ENCODE measurements around the gene NOXO1.
"Not testable (repeated sequence)": the region's sequence is repeated elsewhere in the genome, so short reads cannot be mapped to it uniquely, and the experiment has no call there.

Gene NOXO1

GRCh38 chr16:1944612-1945199, 36.6 kb downstream of the NOXO1 start:
- no peak overlapping the region for H3K4me3 ChIP-seq (ENCODE audit: insufficient read length, low read depth)
- peaks cover 13% of the 10 kb centered on the region for H3K36me3 ChIP-seq (ENCODE audit: insufficient read depth, insufficient read length, low read length)
- TF ChIP-seq YY1 (IDR thresholded peaks at IDR 0.05; ENCODE audit: insufficient read depth, insufficient read length) (no peak), SUZ12 (IDR thresholded peaks at IDR 0.05; ENCODE audit: extremely low read depth, insufficient read depth, insufficient read length) (no peak), ZNF274 (IDR thresholded peaks at IDR 0.05; ENCODE audit: low read depth, low read length) (no peak)
- no peak for DNase-seq (ENCODE audit: low read depth, low spot score)
- H3K9ac ChIP-seq (ENCODE audit: insufficient read length, low read depth) = no peak overlapping the region
- peaks cover 28% of the 10 kb centered on the region for H3K4me1 ChIP-seq (ENCODE audit: insufficient read depth, insufficient read length)
- H3K9me3 ChIP-seq (ENCODE audit: insufficient read depth, low read length) = no peaks in the 10 kb centered on the region
- H3K27me3 ChIP-seq (ENCODE audit: insufficient read depth, insufficient read length) = no peaks in the 10 kb centered on the region

DNA sequence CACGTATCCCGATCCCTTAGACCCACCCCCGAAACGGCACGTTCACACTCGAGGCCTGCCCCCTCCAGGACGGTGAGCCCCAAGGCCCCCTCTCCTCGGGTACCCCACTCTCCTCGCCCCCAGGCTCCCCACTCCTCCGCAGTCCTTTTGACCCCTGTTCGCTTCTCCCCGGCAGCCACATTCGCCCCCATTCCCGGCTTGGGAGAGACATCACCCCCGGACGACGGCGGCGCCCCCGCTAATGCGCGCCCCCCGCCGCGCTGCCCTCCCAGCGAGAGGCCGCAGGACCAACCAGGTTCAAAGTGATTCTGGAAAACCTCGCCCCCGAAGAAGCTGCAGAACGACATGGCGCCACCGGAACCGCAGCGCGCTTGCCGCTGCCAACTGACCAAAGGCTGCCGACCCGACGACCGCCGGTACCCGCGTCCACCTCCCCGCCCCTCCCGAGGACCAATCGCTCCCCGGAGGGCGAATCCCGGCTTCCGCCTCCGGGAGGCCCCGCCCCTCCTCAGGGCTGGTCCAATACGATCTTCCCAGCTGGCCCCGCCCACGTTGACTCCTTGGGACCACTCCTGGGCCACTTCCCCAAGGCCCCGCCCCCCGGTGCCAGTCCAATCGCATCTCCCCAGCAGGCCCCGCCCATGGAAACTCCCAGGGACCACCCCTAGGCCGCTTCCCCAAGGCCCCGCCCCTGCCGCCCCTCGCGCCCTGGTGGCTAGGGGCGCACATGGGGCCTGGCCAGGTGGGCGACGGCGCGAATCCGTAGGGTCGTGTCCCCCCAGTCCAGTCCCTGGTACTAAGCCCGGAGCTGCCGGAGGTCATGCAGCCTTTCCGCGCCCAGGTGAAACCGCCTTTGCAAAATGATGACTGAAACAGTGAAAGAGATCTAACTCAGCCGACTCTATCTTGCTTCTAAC, 38.2 kb downstream of the NOXO1 start, which contains the start of gene MSRB1:
Gene MSRB1 (minus strand): TSS at position 390 of the 917 bp plus-strand sequence. CDS start 43 bp downstream, at position 347.
- no peaks in the 10 kb centered on the region for H3K9me3 ChIP-seq (ENCODE audit: insufficient read depth, low read length)
- peaks cover 30% of the 10 kb centered on the region for H3K36me3 ChIP-seq (ENCODE audit: insufficient read depth, insufficient read length, low read length)
- H3K9ac ChIP-seq (ENCODE audit: insufficient read length, low read depth) = peak within 1 kb of the TSS; percentile 93
- peaks cover 28% of the 10 kb centered on the region for H3K4me1 ChIP-seq (ENCODE audit: insufficient read depth, insufficient read length)
- TF ChIP-seq SUZ12 (IDR thresholded peaks at IDR 0.05; ENCODE audit: extremely low read depth, insufficient read depth, insufficient read length) (no peak), ZNF274 (IDR thresholded peaks at IDR 0.05; ENCODE audit: low read depth, low read length) (no peak), YY1 (IDR thresholded peaks at IDR 0.05; ENCODE audit: insufficient read depth, insufficient read length) (no peak)
- peak within 1 kb of the TSS; percentile 85 for H3K4me3 ChIP-seq (ENCODE audit: insufficient read length, low read depth)
- DNase-seq (ENCODE audit: low read depth, low spot score) = peak; percentile 99
- no peaks in the 10 kb centered on the region for H3K27me3 ChIP-seq (ENCODE audit: insufficient read depth, insufficient read length)

- H3K9me3 ChIP-seq (ENCODE audit: insufficient read depth, low read length) = no peaks in the 10 kb centered on the region
- no peaks in the 10 kb centered on the region for H3K27me3 ChIP-seq (ENCODE audit: insufficient read depth, insufficient read length)
- DNase-seq (ENCODE audit: low read depth, low spot score) = no peak
- peak overlapping the region; percentile 93 for H3K9ac ChIP-seq (ENCODE audit: insufficient read length, low read depth)
- peaks cover 28% of the 10 kb centered on the region for H3K4me1 ChIP-seq (ENCODE audit: insufficient read depth, insufficient read length)
- peak overlapping the region; percentile 85 for H3K4me3 ChIP-seq (ENCODE audit: insufficient read length, low read depth)
- no peak for TF ChIP-seq YY1 (IDR thresholded peaks at IDR 0.05; ENCODE audit: insufficient read depth, insufficient read length)
- TF ChIP-seq SUZ12 (IDR thresholded peaks at IDR 0.05; ENCODE audit: extremely low read depth, insufficient read depth, insufficient read length) = no peak
- TF ChIP-seq ZNF274 (IDR thresholded peaks at IDR 0.05; ENCODE audit: low read depth, low read length) = no peak
- H3K36me3 ChIP-seq (ENCODE audit: insufficient read depth, insufficient read length, low read length) = peaks cover 36% of the 10 kb centered on the region
Measured at GRCh38 chr16:1942047-1942809, 39.0 kb downstream of the NOXO1 start.

DNA sequence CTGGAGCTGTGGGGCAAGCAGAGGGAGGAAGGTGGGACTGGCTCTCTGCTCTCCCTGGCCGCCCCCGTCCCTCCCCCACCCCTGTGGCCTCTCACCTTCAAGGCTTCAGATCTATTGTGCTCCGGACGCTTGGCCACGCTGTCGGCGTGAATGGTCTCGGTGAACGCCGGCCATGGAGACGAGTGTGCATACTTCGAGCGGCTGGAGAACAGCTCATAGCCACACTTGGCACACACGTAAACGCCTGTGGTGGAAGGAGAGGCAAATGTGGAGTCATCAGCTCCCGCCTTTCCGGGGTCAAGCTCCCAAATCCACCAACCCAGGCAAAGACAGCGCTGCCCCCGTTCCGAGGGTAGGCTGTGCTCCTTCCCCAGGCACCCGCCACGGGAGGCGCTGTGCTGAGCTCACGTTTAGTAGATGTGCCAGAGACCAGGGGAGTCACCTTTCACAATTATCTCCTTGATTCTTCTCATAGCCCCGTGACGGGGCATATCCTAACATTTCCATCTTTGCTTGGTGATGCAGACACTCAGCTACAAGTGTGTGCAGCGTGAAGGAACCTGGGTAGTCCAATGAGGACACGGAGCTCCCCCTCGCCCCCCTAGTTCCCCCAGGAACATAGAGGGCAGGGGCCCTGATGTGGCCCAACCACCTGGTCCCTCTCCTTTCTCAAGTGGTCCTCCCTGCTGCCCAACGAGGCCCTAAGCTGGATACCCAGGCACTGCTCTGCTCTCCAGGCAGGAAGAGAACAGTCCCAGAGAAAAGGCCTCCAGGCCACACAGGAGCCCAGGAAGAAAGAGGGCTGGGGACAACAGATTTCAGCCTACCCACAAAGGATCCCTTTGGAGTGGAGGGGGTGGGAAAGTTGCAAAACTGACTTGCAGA, 39.9 kb downstream of the NOXO1 start:
- Histone ChIP-seq H3K4me3 (ENCODE audit: insufficient read length, low read depth) (peak overlapping the region; percentile 85), H3K9ac (ENCODE audit: insufficient read length, low read depth) (peak overlapping the region; percentile 93), H3K9me3 (ENCODE audit: insufficient read depth, low read length) (no peaks in the 10 kb centered on the region), H3K4me1 (ENCODE audit: insufficient read depth, insufficient read length) (peaks cover 28% of the 10 kb centered on the region), H3K27me3 (ENCODE audit: insufficient read depth, insufficient read length) (no peaks in the 10 kb centered on the region), H3K36me3 (ENCODE audit: insufficient read depth, insufficient read length, low read length) (peaks cover 40% of the 10 kb centered on the region)
- TF ChIP-seq SUZ12 (IDR thresholded peaks at IDR 0.05; ENCODE audit: extremely low read depth, insufficient read depth, insufficient read length) = no peak
- no peak for TF ChIP-seq ZNF274 (IDR thresholded peaks at IDR 0.05; ENCODE audit: low read depth, low read length)
- no peak for TF ChIP-seq YY1 (IDR thresholded peaks at IDR 0.05; ENCODE audit: insufficient read depth, insufficient read length)
- no peak for DNase-seq (ENCODE audit: low read depth, low spot score)

GRCh38 chr16:1940273-1941161, 40.8 kb downstream of the NOXO1 start:
- Histone ChIP-seq H3K9me3 (ENCODE audit: insufficient read depth, low read length) (no peaks in the 10 kb centered on the region), H3K4me3 (ENCODE audit: insufficient read length, low read depth) (no peak overlapping the region), H3K27me3 (ENCODE audit: insufficient read depth, insufficient read length) (no peaks in the 10 kb centered on the region), H3K36me3 (ENCODE audit: insufficient read depth, insufficient read length, low read length) (peaks cover 40% of the 10 kb centered on the region), H3K9ac (ENCODE audit: insufficient read length, low read depth) (peak overlapping the region; percentile 93), H3K4me1 (ENCODE audit: insufficient read depth, insufficient read length) (peaks cover 27% of the 10 kb centered on the region)
- no peak for TF ChIP-seq YY1 (IDR thresholded peaks at IDR 0.05; ENCODE audit: insufficient read depth, insufficient read length)
- DNase-seq (ENCODE audit: low read depth, low spot score) = no peak

DNA sequence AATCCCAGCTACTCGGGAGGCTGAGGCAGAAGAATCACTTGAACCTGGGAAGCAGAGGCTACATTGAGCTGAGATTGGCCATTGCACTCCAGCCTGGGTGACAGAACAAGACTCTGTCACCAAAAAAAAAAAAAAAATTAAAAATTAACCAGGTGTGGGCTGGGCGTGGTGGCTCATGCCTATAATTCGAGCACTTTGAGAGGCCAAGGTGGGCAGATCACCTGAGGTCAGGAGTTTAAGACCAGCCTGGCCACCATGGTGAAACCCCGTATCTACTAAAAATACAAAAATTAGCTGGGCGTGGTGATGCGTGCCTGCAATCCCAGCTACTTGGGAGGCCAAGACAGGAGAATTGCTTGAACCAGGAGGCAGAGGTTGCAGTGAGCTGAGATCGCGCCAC, 41.4 kb downstream of the NOXO1 start:
- not testable (repeated sequence) for DNase-seq (ENCODE audit: low read depth, low spot score); H3K9me3 ChIP-seq (ENCODE audit: insufficient read depth, low read length); H3K27me3 ChIP-seq (ENCODE audit: insufficient read depth, insufficient read length); H3K9ac ChIP-seq (ENCODE audit: insufficient read length, low read depth); H3K4me3 ChIP-seq (ENCODE audit: insufficient read length, low read depth)
- peaks cover 40% of the 10 kb centered on the region for H3K36me3 ChIP-seq (ENCODE audit: insufficient read depth, insufficient read length, low read length)
- peaks cover 29% of the 10 kb centered on the region for H3K4me1 ChIP-seq (ENCODE audit: insufficient read depth, insufficient read length)

Data from NT2/D1 (cell line).